22Rv1 (cell line): ENCODE data around the gene YWHAB.

Experiments
- ZFX ChIP-seq: fragments of 450-650 bp; IDR thresholded peaks from 2 replicates; pipeline ENCODE4 v1.6.1; 2017; ENCODE audit warnings: antibody characterized with exemption, borderline replicate concordance
- TF ChIP-seq, protein P1 (sequence below): fragments of 450-650 bp; IDR thresholded peaks from 2 replicates; pipeline ENCODE4 v1.5.1; 2017; ENCODE audit warnings: mild to moderate bottlenecking

DNA sequence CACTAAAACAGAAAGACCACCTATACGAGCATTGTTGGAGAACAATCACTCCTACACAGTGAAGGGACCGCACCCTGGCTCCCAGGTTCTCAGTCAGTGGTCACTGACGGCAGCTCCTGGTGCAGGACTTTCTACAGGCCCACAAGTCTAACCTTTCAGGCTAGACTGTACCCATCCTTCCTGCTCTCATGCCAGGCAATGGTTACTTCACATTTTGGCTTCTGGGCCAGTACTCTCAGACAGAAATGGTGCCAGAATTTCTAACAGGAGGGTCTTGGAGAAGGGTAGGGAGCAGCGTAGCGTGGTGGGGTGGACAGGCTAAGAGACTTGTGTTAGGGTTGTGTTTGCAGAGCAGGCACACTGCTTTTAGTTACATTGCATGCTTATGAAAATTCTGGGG, 62.6 kb downstream of the YWHAB start:
- TF ChIP-seq, protein P1, sequence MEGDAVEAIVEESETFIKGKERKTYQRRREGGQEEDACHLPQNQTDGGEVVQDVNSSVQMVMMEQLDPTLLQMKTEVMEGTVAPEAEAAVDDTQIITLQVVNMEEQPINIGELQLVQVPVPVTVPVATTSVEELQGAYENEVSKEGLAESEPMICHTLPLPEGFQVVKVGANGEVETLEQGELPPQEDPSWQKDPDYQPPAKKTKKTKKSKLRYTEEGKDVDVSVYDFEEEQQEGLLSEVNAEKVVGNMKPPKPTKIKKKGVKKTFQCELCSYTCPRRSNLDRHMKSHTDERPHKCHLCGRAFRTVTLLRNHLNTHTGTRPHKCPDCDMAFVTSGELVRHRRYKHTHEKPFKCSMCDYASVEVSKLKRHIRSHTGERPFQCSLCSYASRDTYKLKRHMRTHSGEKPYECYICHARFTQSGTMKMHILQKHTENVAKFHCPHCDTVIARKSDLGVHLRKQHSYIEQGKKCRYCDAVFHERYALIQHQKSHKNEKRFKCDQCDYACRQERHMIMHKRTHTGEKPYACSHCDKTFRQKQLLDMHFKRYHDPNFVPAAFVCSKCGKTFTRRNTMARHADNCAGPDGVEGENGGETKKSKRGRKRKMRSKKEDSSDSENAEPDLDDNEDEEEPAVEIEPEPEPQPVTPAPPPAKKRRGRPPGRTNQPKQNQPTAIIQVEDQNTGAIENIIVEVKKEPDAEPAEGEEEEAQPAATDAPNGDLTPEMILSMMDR = no peak
- TF ChIP-seq ZFX = no peak
